Neuronal stem cell (in vitro differentiated cells): ENCODE data around the gene MCEMP1.

Experiments used
- DNase-seq: peaks from one replicate; pipeline ENCODE4 v3.0.0-alpha.2; 2013; ENCODE audit warnings: low spot score
- H2AFZ ChIP-seq: one replicate; pipeline ENCODE4 v1.6.1; 2013; ENCODE audit warnings: mild to moderate bottlenecking, low read length, inconsistent platforms
- H2AK5ac ChIP-seq: 2 replicates; pipeline ENCODE4 v1.6.1; 2013; ENCODE audit warnings: low read depth, mild to moderate bottlenecking, inconsistent platforms, low read length, moderate library complexity, mixed read lengths
- H2BK120ac ChIP-seq: 2 replicates; pipeline ENCODE4 v1.6.1; 2013; ENCODE audit warnings: low read depth, mild to moderate bottlenecking, inconsistent platforms, low read length, moderate library complexity, mixed read lengths
- H2BK12ac ChIP-seq: one replicate; pipeline ENCODE4 v1.6.1; 2013; ENCODE audit warnings: low read length, inconsistent platforms
- H2BK15ac ChIP-seq: 2 replicates; pipeline ENCODE4 v1.6.1; 2013; ENCODE audit warnings: mild to moderate bottlenecking, low read length, inconsistent platforms, mixed read lengths
- H2BK5ac ChIP-seq: one replicate; pipeline ENCODE4 v1.6.1; 2013; ENCODE audit warnings: inconsistent platforms, mild to moderate bottlenecking, low read length, moderate library complexity
- H3K14ac ChIP-seq: one replicate; pipeline ENCODE4 v1.6.1; 2013; ENCODE audit warnings: low read length, inconsistent platforms
- H3K18ac ChIP-seq: 2 replicates; pipeline ENCODE4 v1.6.1; 2013; ENCODE audit warnings: low read length, inconsistent platforms
- H3K23ac ChIP-seq: 2 replicates; pipeline ENCODE4 v1.6.1; 2013; ENCODE audit warnings: low read depth, mild to moderate bottlenecking, mixed read lengths, low read length, inconsistent platforms; ENCODE audit not compliant: poor library complexity
- H3K27ac ChIP-seq: replicated peaks from 3 replicates; pipeline ENCODE4 v1.5.1; 2013; ENCODE audit warnings: low read length, inconsistent platforms
- H3K27me3 ChIP-seq, 3 experiments: 2 replicates each; pipeline ENCODE4 v1.6.1; 2013; ENCODE audit warnings: low read length in 3 of 3, mild to moderate bottlenecking in 2 of 3, inconsistent platforms in 1 of 3, low read depth in 1 of 3, mixed read lengths in 1 of 3, moderate library complexity in 1 of 3; ENCODE audit not compliant: control insufficient read depth in 3 of 3, insufficient read depth in 3 of 3
- H3K36me3 ChIP-seq, 2 donors: replicated peaks in 1 of 2; 2 replicates each; pipeline ENCODE4 v1.6.1; 2013; ENCODE audit warnings: low read length in 2 of 2; ENCODE audit not compliant: control insufficient read depth in 2 of 2, insufficient read depth in 2 of 2
- H3K4ac ChIP-seq: 2 replicates; pipeline ENCODE4 v1.6.1; 2013; ENCODE audit warnings: inconsistent platforms, mild to moderate bottlenecking, low read length, moderate library complexity
- H3K4me1 ChIP-seq, 2 donors: 1 replicate in 1 of 2; 2 replicates in 1 of 2; pipeline ENCODE4 v1.6.1; 2013; ENCODE audit warnings: low read length in 2 of 2, low read depth in 1 of 2; ENCODE audit not compliant: control insufficient read depth in 2 of 2, insufficient read depth in 1 of 2
- H3K4me2 ChIP-seq: one replicate; pipeline ENCODE4 v1.6.1; 2013; ENCODE audit warnings: mild to moderate bottlenecking, low read length, inconsistent platforms; ENCODE audit not compliant: insufficient read depth, poor library complexity, severe bottlenecking
- H3K4me3 ChIP-seq, 2 donors: 2 replicates each; pipeline ENCODE4 v1.5.1; 2013; ENCODE audit warnings: low read length in 2 of 2, mild to moderate bottlenecking in 2 of 2, inconsistent platforms in 1 of 2, moderate library complexity in 1 of 2
- H3K79me1 ChIP-seq: one replicate; pipeline ENCODE4 v1.6.1; 2013; ENCODE audit warnings: low read depth, mild to moderate bottlenecking, inconsistent platforms, low read length, moderate library complexity
- H3K9ac ChIP-seq: one replicate; pipeline ENCODE4 v1.6.1; 2013; ENCODE audit warnings: mild to moderate bottlenecking, low read depth, low read length, inconsistent platforms; ENCODE audit not compliant: poor library complexity
- H3K9me3 ChIP-seq, 2 donors: replicated peaks in 1 of 2; 2 replicates each; pipeline versions ENCODE3 to v1.6.1; 2013; ENCODE audit warnings: low read length in 2 of 2, mild to moderate bottlenecking in 2 of 2, inconsistent platforms in 1 of 2, low read depth in 1 of 2, mixed read lengths in 1 of 2, moderate library complexity in 1 of 2; ENCODE audit not compliant: control insufficient read depth in 2 of 2, insufficient read depth in 1 of 2
- H4K8ac ChIP-seq: one replicate; pipeline ENCODE4 v1.6.1; 2013; ENCODE audit warnings: low read depth, mild to moderate bottlenecking, inconsistent platforms, low read length, moderate library complexity
- H4K91ac ChIP-seq: one replicate; pipeline ENCODE4 v1.6.1; 2013; ENCODE audit warnings: low read length, low read depth, mild to moderate bottlenecking, inconsistent platforms; ENCODE audit not compliant: poor library complexity
- WGBS, 2 donors: extraction: QIAGEN DNeasy Blood & Tissue Kit; methylation state at CpG; one replicate each; pipeline ENCODE4 v1.1.7; 2013; ENCODE audit warnings: missing lambda C conversion rate in 2 of 2, mixed read lengths in 1 of 2; ENCODE audit not compliant: insufficient read length in 2 of 2, insufficient replicate concordance in 1 of 2; ENCODE audit errors: extremely low coverage in 2 of 2; 5-methylcytosine and 5-hydroxymethylcytosine counted together

MCEMP1 gene

GRCh38 chr19:7701654-7702457 is 25.0 kb downstream of the MCEMP1 start, which contains the start of gene FCER2:
TSS of gene FCER2 (minus strand) at chr19:7702131. CDS start at chr19:7699760, 2,371 bp downstream.
- Histone ChIP-seq H3K23ac (no peak within 1 kb of the TSS), H3K27ac (no peak within 1 kb of the TSS), H3K4me1 (no peaks in the 10 kb centered on the region), H2BK5ac (no peak within 1 kb of the TSS), H2BK12ac (no peak within 1 kb of the TSS), H3K4ac (no peak within 1 kb of the TSS), H3K27me3 (peaks cover 0 to 20% (median 2%) of the 10 kb centered on the region in 3 experiments), H3K79me1 (peaks cover 3% of the 10 kb centered on the region), H2BK15ac (no peak within 1 kb of the TSS), H2AK5ac (no peak within 1 kb of the TSS), H3K18ac (no peak within 1 kb of the TSS), H3K4me2 (no peak within 1 kb of the TSS), H4K8ac (no peak within 1 kb of the TSS), H3K14ac (no peak within 1 kb of the TSS), H4K91ac (no peak within 1 kb of the TSS), H3K36me3 (no peaks in the 10 kb centered on the region), H2AFZ (no peak within 1 kb of the TSS), H3K9ac (no peak within 1 kb of the TSS), H3K9me3 (no peaks in the 10 kb centered on the region), H3K4me3 (no peak within 1 kb of the TSS), H2BK120ac (no peak within 1 kb of the TSS)
- no peak for DNase-seq
- no CpG with 5 or more reads among the region's 20 CpGs for WGBS, 2 donors

- Histone ChIP-seq H3K27ac (no peak overlapping the region), H3K79me1 (peaks cover 3% of the 10 kb centered on the region), H2BK5ac (no peak overlapping the region), H3K36me3 (no peaks in the 10 kb centered on the region), H2BK15ac (no peak overlapping the region), H3K4me3 (peak overlapping the region in 1 of 2 donors; percentile 48), H4K8ac (no peak overlapping the region), H3K9me3 (no peaks in the 10 kb centered on the region), H2AFZ (no peak overlapping the region), H2BK12ac (no peak overlapping the region), H3K4me2 (no peak overlapping the region), H3K18ac (peak overlapping the region; percentile 8), H3K9ac (peak overlapping the region; percentile 50), H3K27me3 (peaks cover 0 to 16% (median 2%) of the 10 kb centered on the region in 3 experiments), H4K91ac (no peak overlapping the region), H3K23ac (peak overlapping the region; percentile 40), H2AK5ac (peak overlapping the region; percentile 91), H2BK120ac (no peak overlapping the region), H3K4ac (no peak overlapping the region), H3K4me1 (no peaks in the 10 kb centered on the region), H3K14ac (no peak overlapping the region)
- DNase-seq: no peak
- no CpG with 5 or more reads among the region's 8 CpGs for WGBS, 2 donors
Observed at GRCh38 chr19:7703332-7703731, 26.4 kb downstream of the MCEMP1 start.

- WGBS, 2 donors: no CpG with 5 or more reads among the region's 6 CpGs
- H2AK5ac ChIP-seq: peak overlapping the region; percentile 35
- no peak overlapping the region for H3K14ac ChIP-seq
- H3K27ac ChIP-seq: no peak overlapping the region
- no peak overlapping the region for H3K23ac ChIP-seq
- H3K79me1 ChIP-seq: peaks cover 3% of the 10 kb centered on the region
- H3K9ac ChIP-seq: no peak overlapping the region
- H2BK120ac ChIP-seq: no peak overlapping the region
- H3K4me1 ChIP-seq: no peaks in the 10 kb centered on the region
- H3K9me3 ChIP-seq: no peaks in the 10 kb centered on the region
- H3K4me2 ChIP-seq: no peak overlapping the region
- H3K18ac ChIP-seq: peak overlapping the region; percentile 91
- no peak overlapping the region for H2BK12ac ChIP-seq
- H3K4me3 ChIP-seq: no peak overlapping the region
- H3K4ac ChIP-seq: no peak overlapping the region
- DNase-seq: no peak
- no peak overlapping the region for H2BK5ac ChIP-seq
- peak overlapping the region; percentile 65 for H4K8ac ChIP-seq
- no peak overlapping the region for H2AFZ ChIP-seq
- H4K91ac ChIP-seq: no peak overlapping the region
- H2BK15ac ChIP-seq: no peak overlapping the region
- H3K36me3 ChIP-seq: no peaks in the 10 kb centered on the region
- H3K27me3 ChIP-seq: peaks cover 0 to 8% (median 2%) of the 10 kb centered on the region in 3 experiments
Observed at GRCh38 chr19:7704280-7705060, 27.6 kb downstream of the MCEMP1 start.
